Stimulated activated CD4-positive, alpha-beta T cell treated with anti-CD3 and anti-CD28 coated beads, Interleukin-15, amount 100 ng/mL, for 1 hour (primary cell): ENCODE measurements around the gene JPH3.

Experiments used
- DNase-seq, 2 donors: peaks; one replicate each; pipeline ENCODE4 v3.0.0-alpha.2; 2020; ENCODE audit warnings: low read depth in 1 of 2, low spot score in 1 of 2

The JPH3 gene

DNA sequence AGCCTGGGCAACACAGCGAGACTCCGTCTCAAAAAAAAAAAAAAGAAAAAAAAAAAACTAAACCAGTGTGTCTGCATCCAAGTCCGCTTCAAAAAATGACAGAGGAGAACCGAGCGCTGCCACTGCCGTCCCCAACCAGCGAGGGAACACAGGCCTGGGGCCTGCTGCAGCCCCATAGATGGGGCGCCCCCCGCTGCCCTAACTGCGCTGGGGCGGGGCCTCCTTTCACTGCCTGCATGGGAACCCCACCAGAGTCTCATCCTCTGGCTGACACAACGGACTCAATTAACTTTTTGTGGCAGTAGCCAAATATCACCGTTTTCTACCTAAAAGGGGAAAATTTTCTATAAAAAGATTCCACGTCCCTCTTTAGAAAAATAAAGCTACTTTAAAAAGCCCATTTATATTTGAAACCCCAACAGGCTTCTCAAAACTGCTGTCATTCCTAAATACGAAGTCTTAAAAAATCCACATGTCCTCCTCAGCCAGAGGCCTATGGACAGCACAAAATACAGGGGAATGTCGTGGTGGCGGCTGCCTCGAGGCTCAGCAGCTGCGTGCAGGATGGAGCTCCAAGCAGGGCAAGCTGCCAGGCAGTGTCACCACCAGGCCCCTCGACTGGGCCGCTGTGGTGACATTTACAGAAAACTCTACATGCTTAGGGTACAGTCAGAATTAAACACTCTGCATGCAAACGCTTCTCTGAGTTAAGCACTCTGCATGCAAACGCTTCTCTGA lies 133.1 kb downstream of the JPH3 start:
- DNase-seq = no peak

DNA sequence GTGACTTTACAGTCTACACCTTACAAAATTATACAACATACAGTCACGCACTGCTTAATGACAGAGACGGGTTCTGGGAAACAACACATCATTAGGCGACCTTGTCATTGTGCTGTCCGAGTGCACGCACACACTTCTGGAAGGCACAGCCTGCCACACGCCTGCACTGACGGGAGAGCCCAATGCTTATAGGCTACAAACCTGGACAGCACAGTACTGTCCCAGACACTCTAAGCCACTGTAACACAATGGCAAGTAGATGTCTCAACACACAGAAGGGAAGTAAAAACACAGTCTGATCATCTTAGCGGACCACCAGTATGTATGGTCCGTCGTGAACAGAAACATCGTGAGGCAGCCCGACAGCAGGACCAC lies 133.7 kb downstream of the JPH3 start:
- DNase-seq = no peak

DNA sequence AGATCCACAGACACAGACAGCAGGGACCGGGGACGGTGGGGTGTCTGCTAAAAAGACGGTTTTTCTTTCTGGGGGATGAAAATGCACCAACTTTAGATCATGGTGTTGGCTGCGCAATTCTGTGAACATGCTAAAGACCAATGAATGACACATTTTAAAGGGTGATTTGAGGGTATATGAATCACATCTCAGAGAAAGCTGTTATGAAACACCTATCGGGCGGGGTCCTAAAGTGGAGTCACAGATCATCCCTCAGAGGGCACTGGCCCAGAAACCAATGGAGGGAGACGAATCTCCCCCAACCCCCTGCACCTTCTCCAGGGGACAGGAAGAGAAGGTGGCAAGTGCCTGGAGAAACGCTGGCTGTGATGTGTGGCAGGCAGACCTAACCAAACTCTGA lies 137.5 kb downstream of the JPH3 start:
- no peak for DNase-seq

DNA sequence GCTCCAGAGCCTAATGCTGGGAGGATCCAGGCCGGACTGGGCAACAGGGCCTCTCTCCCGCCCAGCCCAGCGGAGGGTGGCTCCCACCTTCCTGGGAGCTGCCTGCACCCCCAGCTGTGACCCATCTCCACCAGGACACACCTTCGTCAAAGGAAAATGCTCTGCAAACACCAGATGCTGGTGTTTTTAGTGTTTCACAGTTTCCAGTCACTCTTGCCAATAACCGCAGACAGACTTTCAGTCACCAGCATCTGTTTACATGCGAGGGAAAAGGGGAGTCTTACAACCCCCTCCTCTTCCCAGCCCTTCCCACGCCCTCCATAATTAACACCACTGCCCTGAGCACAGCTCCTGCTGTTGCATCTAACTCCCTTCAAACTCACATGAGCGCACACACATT lies 138.1 kb downstream of the JPH3 start:
- no peak for DNase-seq

DNA sequence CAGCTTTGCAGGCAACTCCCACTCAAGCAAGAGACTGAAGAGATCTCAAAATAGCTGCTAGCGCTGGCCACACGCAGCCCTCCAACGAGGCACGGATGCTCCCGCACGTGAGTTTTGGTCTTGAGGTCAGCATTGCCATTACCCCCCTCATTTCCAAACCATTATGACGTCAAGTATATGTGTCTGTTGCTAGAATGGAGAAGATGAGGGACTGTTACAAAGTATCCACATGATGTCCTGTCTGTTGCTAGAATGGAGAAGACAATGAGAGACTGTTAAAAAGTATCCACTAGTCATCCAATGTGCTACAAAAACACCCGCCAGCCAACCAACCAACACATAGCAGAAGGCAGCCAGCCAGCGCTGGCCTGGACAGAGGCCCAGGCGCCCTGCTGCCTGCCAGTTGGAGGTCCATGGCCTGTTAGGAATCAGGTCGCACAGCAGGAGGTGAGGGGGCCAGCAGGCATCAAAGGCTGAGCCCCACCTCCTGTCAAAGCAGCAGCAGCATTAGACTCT lies 138.7 kb downstream of the JPH3 start:
- no peak for DNase-seq

DNA sequence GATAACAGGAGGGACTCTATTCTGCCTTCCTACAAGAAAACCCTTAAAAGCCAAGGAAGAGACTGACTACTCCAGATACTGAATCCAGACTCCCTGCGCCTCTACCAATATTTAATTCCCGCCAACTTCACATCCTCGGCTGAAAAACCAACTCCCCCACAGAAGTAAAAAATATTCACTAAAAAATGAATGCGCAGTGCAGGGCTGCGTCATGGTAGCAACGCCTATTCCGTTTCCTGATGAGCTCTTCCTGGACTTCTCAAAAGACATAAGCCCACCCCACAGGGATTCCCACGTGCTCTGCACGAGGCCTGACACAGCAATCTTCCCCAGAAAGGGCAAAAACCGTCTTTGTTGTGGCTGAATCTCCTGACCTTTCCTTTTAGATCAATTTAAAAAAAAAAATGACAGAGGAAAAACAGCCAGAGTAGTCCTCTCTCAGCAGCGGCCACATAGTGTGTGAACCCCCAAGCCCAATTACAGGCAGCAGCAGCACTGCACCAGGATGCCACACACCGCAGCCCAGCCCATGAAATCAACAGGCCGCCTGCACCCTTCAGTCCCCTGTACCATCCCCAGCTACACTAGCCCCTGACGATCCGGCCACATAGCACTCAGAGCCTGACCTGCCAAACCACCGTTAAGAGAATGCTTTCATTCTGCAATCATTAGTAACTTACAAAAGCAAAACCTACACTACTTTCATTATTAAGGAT lies 139.6 kb downstream of the JPH3 start:
- DNase-seq = no peak

DNA sequence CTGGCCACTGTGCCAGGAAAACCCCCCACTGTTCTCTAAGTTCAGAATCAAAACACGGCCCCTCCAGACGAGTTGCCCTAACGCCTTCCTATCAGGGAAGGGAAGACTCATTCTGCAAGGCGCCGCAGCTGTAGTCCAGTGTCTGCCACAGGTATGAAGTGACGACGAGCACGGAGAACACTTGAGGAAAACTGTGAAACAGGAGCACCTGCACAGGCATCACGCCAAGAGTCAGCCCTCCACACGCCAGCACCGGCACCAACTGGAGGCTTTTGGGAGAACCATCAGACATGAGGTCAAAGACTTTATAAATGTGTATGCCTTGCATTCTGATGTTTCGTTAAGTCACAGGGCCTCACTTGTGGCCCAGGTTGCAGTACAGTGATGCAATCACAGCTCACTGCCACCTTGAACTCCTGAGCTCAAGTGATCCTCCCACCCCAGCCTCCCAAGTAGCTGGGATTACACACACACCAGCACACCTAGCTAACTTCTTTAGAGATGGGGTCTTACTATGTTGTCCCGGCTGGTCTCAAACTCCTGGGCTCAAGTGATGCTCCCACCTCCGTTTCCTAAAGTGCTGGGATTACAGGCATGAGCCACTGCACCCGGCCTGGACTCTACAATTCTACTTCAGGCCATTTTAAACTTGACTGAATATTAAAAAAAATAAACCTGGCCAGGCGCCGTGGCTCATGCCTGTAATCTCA lies 140.6 kb downstream of the JPH3 start:
- DNase-seq = no peak

DNA sequence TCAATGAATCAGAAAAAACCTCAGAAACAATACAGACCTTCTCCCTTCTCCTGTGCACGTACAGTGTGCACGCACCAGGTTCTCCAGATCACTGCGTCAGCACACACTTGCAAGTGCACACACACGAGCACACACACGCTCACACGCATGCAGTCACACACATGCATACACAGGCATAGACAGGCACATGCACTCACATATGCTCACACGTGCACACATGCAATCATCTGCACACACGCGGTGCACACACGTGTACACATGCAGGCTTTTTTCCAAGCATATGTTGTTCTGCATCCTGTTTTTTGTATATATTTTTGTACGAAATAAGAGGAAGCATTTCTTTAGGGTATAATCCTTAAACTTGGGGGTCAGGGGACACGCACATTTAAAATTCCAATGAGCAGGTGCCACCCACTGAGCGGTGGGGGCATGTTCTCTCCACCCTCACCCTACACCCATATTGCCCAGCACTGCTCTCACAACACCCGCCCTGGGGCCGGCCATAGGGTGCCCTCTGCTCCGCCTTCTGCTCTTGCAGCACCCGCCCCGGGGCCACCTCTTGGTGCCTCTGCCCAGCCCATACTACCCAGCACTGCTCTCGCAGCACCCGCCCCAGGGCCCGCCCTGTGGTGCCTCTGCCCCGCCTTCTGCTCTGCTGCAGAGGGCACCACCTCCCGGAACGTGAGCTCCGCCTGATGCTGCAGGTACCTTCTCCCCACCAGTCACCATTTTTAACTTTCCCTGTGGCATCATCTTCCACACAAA lies 142.6 kb downstream of the JPH3 start:
- no peak for DNase-seq

DNA sequence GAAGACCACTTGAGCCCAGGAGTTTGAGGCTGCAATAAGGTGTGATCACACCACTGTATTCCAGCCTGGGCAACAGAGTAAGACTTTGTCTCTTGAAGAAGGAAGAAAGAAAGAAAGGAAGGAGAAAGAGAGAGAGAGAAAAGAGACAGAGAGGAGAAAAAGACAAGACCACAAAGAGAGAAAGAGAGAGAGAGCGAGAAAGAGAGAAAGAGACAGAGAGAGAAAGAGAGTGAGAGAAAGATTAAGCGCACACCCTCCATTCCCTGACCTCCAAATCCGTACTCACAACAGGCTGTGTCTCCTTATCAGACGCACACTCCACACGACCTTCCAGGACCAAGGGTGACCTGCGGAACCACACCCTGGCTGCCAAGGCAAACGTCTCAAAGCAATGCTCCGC lies 143.9 kb downstream of the JPH3 start:
- no peak for DNase-seq
